Fibroblast of the conjunctiva (primary cell): ENCODE measurements around the gene FGGY.
"Not testable (repeated sequence)": the region's sequence is repeated elsewhere in the genome, so short reads cannot be mapped to it uniquely, and the experiment has no call there.

Source experiments
- DNase-seq: peaks from one replicate; pipeline ENCODE4 v3.0.0-alpha.2; 2010; ENCODE audit warnings: low read depth

FGGY gene

GRCh38 chr1:59352065-59352464, 55.2 kb downstream of the FGGY start:
- DNase-seq: no peak

- no peak for DNase-seq
Observed at GRCh38 chr1:59353453-59353852, 56.6 kb downstream of the FGGY start.

GRCh38 chr1:59354239-59354638, 57.3 kb downstream of the FGGY start:
- not testable (repeated sequence) for DNase-seq

- no peak for DNase-seq
Observed at GRCh38 chr1:59354709-59355337, 57.9 kb downstream of the FGGY start.

GRCh38 chr1:59355361-59355760, 58.5 kb downstream of the FGGY start:
- no peak for DNase-seq

- DNase-seq: no peak
Observed at GRCh38 chr1:59356627-59357026, 59.7 kb downstream of the FGGY start.

- DNase-seq: no peak
Observed at GRCh38 chr1:59357645-59358320, 60.9 kb downstream of the FGGY start.

- DNase-seq: no peak
Observed at GRCh38 chr1:59359325-59359724, 62.4 kb downstream of the FGGY start.

GRCh38 chr1:59360170-59360569, 63.3 kb downstream of the FGGY start:
- DNase-seq: peak; percentile 27

GRCh38 chr1:59360729-59361128, 63.8 kb downstream of the FGGY start:
- DNase-seq: no peak

GRCh38 chr1:59361766-59362165, 64.9 kb downstream of the FGGY start:
- no peak for DNase-seq

GRCh38 chr1:59364037-59364436, 67.1 kb downstream of the FGGY start:
- no peak for DNase-seq

- DNase-seq: no peak
Observed at GRCh38 chr1:59366346-59366745, 69.5 kb downstream of the FGGY start.

- DNase-seq: peak; percentile 94
Observed at GRCh38 chr1:59367301-59368007, 70.6 kb downstream of the FGGY start.

- no peak for DNase-seq
Observed at GRCh38 chr1:59368008-59368670, 71.2 kb downstream of the FGGY start.

GRCh38 chr1:59375321-59376220, 78.7 kb downstream of the FGGY start:
- peak; percentile 87 for DNase-seq

- no peak for DNase-seq
Observed at GRCh38 chr1:59377350-59377904, 80.5 kb downstream of the FGGY start.

- DNase-seq: no peak
Observed at GRCh38 chr1:59378621-59379370, 81.9 kb downstream of the FGGY start.

GRCh38 chr1:59379371-59379728, 82.5 kb downstream of the FGGY start:
- no peak for DNase-seq

GRCh38 chr1:59383963-59384362, 87.1 kb downstream of the FGGY start:
- DNase-seq: no peak

GRCh38 chr1:59384443-59384842, 87.5 kb downstream of the FGGY start:
- DNase-seq: no peak
